Calu3 (cell line): ENCODE data around the gene EPHA5. TPM values are rescaled to one million over a fixed set of nuclear protein-coding genes. Genes with fewer than 3 reads are reported as not detected.

Experiments
- BruUV-seq: library from RNA; stranded (reverse); fragments of 400-500 nt; replicated peaks from 2 replicates; lab custom pipeline; 2021; lab: Mats Ljungman, UMichigan
- CTCF ChIA-PET: fragments of 300-600 bp; sonication (Branson Sonifier 250); formaldehyde crosslinking; loops from one replicate; lab custom pipeline; 2022; ENCODE audit warnings: antibody characterized with exemption; lab: Charles Lee
- DNase-seq: peaks from one replicate; pipeline ENCODE4 v3.0.0; 2022
- H3K27ac Mint-ChIP-seq: one replicate; pipeline ENCODE4 v1.8.0; 2022; ENCODE audit warnings: mixed read lengths; ENCODE audit not compliant: unreplicated experiment
- H3K27me3 Mint-ChIP-seq: one replicate; pipeline ENCODE4 v1.8.0; 2022; ENCODE audit warnings: mixed read lengths; ENCODE audit not compliant: unreplicated experiment
- H3K36me3 Mint-ChIP-seq: one replicate; pipeline ENCODE4 v1.8.0; 2022; ENCODE audit warnings: mild to moderate bottlenecking, moderate library complexity, mixed read lengths; ENCODE audit not compliant: insufficient read depth, unreplicated experiment
- H3K4me1 Mint-ChIP-seq: one replicate; pipeline ENCODE4 v1.8.0; 2022; ENCODE audit warnings: mild to moderate bottlenecking, low read depth, mixed read lengths; ENCODE audit not compliant: unreplicated experiment
- H3K4me3 Mint-ChIP-seq: one replicate; pipeline ENCODE4 v1.8.0; 2022; ENCODE audit warnings: mild to moderate bottlenecking, low read depth, moderate library complexity, mixed read lengths; ENCODE audit not compliant: unreplicated experiment
- H3K9me3 Mint-ChIP-seq: one replicate; pipeline ENCODE4 v1.8.0; 2022; ENCODE audit warnings: low read depth, mixed read lengths; ENCODE audit not compliant: unreplicated experiment
- CTCF ChIP-seq: fragments of 200-600 bp; IDR thresholded peaks from one replicate; pipeline ENCODE4 v1.8.0; 2022; ENCODE audit warnings: antibody characterized with exemption; ENCODE audit not compliant: unreplicated experiment
- intact Hi-C: fragments of 100-400 bp; cut with micrococcal nuclease; formaldehyde crosslinking; loops from one replicate; pipeline ENCODE4 v1.10.0; 2022; ENCODE audit not compliant: unreplicated experiment
- total RNA-seq: library from RNA; stranded (reverse); gene quantifications from 2 replicates; pipeline ENCODE4 v1.2.3, GENCODE V29; 2022

EPHA5 gene
- total RNA-seq, 1 experiment from 2014 or later: not detected

GRCh38 chr4:65495439-65495838, 174.8 kb downstream of the EPHA5 start:
- Mint-ChIP-seq H3K36me3 (no peaks in the 10 kb centered on the region), H3K9me3 (peaks cover 2% of the 10 kb centered on the region), H3K27ac (no peak overlapping the region), H3K27me3 (no peaks in the 10 kb centered on the region), H3K4me1 (no peaks in the 10 kb centered on the region), H3K4me3 (no peak overlapping the region)
- DNase-seq: no peak
- intact Hi-C loops: no loop called here
- BruUV-seq: no TSS peak
- no peak for TF ChIP-seq CTCF
- CTCF ChIA-PET: no interaction called here

GRCh38 chr4:65482410-65482809, 187.9 kb downstream of the EPHA5 start:
- no peaks in the 10 kb centered on the region for H3K36me3 Mint-ChIP-seq
- H3K27me3 Mint-ChIP-seq: no peaks in the 10 kb centered on the region
- peaks cover 2% of the 10 kb centered on the region for H3K9me3 Mint-ChIP-seq
- TF ChIP-seq CTCF: no peak
- no peak overlapping the region for H3K27ac Mint-ChIP-seq
- peak; percentile 3 for DNase-seq
- intact Hi-C loops: no loop called here
- H3K4me1 Mint-ChIP-seq: no peaks in the 10 kb centered on the region
- CTCF ChIA-PET: no interaction called here
- H3K4me3 Mint-ChIP-seq: no peak overlapping the region
- BruUV-seq: no TSS peak

GRCh38 chr4:65472531-65472930, 197.8 kb downstream of the EPHA5 start:
- Mint-ChIP-seq H3K27ac (no peak overlapping the region), H3K27me3 (no peaks in the 10 kb centered on the region), H3K4me3 (no peak overlapping the region), H3K4me1 (no peaks in the 10 kb centered on the region), H3K36me3 (no peaks in the 10 kb centered on the region), H3K9me3 (peaks cover 3% of the 10 kb centered on the region)
- CTCF ChIA-PET: no interaction called here
- BruUV-seq: no TSS peak
- no peak for DNase-seq
- intact Hi-C loops: no loop called here
- no peak for TF ChIP-seq CTCF

GRCh38 chr4:65467068-65467680, 203.1 kb downstream of the EPHA5 start:
- TF ChIP-seq CTCF: no peak
- CTCF ChIA-PET: no interaction called here
- no peak for DNase-seq
- H3K9me3 Mint-ChIP-seq: peaks cover 9% of the 10 kb centered on the region
- no peaks in the 10 kb centered on the region for H3K4me1 Mint-ChIP-seq
- H3K27me3 Mint-ChIP-seq: no peaks in the 10 kb centered on the region
- no peaks in the 10 kb centered on the region for H3K36me3 Mint-ChIP-seq
- intact Hi-C loops: no loop called here
- no peak overlapping the region for H3K4me3 Mint-ChIP-seq
- BruUV-seq: no TSS peak
- no peak overlapping the region for H3K27ac Mint-ChIP-seq
